GM21737 (cell line): ENCODE measurements around the gene E2F4.

Experiments used
- ATAC-seq: cut with Tn5 transposase; IDR thresholded peaks from one replicate; pipeline ENCODE4 v1.9.1; 2021; ENCODE audit warnings: mild to moderate bottlenecking, moderate library complexity; ENCODE audit not compliant: unreplicated experiment

Gene E2F4

DNA sequence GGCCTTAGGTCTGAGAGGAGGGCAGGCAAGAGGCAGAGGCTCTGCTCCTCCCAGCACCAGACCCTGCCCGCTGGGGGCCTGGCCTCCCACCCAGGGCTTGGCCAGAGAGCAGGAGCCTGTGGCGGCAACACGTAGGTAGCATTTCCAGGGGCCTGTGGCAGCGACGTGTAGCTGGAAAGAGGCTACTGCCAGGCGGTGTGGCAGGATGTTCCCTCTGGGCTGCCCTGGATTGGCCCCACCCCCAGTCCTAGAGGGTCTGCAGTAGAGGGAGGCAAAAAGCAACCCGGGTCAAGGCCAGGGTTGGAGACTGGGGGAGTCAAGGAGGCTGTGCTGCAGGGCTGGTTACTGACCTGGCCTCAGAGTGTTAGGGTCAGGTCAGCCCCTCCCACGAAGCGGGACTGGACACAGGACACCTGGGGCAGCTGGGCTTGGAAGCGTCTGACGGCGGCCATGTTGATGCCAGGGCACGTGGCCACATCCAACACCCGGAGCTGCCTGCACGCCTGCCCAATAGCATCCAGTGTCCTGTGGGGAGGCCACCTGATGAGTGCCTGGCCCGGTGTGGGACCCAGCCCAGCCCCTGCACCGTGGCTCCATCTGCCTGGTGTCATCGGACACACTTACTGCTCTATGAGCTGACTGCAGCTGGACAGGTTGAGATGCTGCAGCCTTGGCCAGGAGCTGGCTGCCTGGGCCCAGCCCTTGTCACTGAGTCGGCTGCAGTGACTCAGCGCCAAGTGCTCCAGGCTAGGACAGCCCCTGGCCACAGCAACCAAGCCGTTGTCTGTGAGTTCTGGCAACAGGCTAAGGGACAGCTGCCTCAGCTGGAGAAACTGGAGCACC, 15.5 kb downstream of the E2F4 start:
- no peak for ATAC-seq

DNA sequence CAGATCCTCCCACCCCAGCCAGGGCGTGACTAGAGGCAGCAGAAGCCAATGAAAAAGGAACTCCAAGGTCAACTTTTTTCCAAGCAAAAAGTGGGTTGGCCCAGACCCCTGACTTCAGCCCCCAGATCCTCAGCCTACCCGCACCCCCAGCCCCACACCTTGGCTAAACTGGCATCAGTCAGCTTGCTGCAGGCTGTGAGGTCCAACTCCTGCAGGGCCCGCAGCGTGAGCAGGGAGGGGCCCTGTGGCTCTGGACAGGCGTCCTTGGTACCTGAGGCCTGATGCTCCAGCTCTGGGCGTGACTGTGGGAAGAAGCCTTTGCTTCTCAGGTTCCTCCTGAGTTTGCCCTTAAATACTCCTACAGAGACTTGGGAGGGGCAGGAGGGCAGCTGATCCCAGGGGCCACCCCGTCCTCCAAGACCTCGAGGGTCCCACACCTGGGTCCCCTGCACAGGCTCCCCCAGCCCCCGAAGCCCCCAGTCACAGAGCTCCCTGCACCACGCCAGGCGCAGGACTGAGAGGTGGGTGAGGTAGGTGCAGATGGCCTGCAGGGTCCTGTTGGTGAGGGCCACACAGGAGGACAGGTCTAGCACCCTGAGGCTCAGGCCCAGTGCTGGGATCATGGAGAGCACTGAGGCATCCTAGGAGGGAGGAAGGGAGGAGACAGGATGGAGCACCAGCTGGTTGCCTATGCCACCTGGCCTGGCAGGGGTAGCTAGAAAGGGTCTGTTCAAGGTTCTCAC, 16.4 kb downstream of the E2F4 start:
- no peak for ATAC-seq

GRCh38 chr16:67209565-67209964, 17.6 kb downstream of the E2F4 start:
- ATAC-seq = no peak

DNA sequence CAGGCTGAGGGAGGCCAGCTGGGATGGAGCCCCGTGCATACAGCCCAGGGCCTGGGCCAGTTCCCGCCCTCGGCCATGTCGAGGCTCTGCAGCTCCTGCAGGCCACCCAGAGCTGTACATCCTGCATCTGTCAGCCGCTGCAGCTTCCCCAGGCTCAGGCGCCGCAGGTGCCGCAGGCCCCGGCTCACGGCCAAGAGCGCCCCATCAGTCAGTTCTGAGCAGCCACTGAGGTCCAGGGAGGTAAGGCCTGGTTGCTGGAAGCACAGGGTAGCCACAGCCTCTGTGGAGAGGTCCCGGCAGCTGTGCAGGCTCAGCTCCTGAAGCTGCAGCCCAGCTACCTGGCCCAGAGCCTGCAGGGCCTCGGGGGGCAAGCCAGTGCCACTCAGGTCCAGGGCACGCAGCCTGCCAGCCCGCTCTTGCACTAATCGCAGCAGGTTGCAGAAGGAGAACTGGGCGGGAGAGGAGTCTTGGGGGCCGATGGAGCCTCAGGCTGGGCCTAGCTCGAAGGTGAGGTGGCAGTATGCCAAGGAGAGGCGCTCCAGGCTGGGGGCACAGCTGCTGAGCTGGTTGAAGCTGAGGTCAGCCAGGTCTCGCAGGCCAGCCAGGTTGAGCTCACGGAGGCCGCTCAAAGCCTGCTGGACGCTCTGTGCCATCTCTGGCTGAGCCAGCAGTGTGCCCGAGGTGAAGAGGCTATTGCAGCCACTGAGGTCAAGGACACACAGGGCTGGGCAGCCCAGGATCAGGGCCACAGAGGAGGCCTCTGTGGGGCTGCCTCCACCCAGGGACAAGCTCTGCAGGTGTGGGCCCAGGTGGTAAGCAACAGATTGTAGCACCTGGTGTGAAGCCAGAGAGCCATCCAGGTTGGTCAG, 18.3 kb downstream of the E2F4 start:
- ATAC-seq = no peak

DNA sequence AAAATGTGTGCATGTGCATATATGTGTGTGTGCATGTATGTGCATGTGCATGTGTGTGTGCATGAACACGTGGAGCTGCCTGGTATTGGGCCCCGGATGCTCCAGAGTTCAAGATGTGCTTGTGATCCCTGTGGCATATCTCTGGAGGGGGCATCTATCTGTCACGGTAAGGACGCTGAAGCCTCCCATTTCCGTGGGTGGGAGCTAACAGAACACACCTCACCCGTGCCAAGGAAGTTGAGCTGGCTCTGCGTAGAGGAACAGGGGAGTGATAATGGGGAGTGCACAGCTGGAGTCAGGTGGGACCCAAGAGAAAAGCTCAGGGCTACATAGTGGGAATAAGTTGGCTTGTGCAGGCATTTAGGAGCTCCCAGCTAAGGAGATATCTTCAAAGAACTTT, 19.7 kb downstream of the E2F4 start:
- ATAC-seq = no peak

- no peak for ATAC-seq
These were observed 20.8 kb downstream of the E2F4 start for GRCh38 chr16:67212766-67213165.

DNA sequence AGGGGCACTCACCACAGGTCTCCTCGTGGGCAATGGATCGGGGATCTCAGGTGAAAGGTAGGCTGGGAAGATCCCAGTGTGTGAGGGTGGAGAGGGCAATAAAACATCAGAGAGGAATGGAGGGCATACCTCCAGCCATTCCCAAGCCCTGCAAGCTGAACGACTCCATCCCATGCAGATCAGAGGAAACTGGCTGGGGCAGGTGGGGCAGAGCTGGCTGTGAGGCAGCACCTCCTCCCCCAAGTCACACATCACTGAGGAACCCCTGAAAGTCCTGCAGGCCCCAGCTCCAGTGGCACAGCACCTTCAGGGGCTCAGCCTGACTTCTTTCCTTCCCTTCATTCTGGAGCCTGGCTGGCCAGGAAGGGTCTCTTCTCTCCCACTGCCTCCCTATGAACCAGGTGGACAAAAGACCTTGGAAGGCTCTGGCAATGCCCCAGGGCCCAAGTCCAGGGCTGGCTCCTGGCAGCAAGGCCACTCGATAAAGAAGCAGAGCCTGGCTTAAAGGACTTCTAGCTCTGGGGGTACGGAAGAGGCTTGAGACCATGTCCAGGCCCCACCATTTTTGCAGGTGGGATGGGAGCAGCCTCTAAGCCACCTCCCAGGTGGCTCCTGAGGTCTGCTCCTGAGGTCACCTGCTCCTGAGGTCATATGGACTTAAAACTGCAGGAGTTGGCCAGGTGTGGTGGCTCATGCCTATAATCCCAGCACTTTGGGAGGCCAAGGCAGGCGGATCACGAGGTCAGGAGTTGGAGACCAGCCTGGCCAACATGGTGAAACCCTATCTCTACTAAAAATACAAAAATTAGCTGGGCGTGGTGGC, 21.5 kb downstream of the E2F4 start:
- no peak for ATAC-seq

DNA sequence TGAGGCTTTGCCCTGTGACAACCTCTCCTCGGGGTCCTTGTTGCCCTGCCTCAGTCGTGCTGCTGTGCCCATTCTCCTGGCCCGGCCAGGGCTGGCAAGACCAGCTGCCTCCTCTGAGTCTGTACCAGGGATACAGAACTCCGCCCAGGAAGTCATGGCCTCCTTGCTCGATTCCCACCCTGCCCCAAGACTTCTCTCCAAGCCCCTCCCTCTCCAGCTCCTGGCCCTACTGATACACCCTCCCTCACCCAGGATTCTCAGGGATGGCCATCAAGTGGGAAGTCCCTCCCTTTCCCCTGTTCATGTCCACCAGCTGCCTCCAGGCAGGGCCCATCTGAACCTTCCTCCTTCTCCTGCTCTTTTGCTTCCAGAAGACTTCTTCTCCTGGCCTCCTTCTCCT, 23.8 kb downstream of the E2F4 start:
- ATAC-seq = no peak

GRCh38 chr16:67216612-67217490, 24.9 kb downstream of the E2F4 start:
- no peak for ATAC-seq

DNA sequence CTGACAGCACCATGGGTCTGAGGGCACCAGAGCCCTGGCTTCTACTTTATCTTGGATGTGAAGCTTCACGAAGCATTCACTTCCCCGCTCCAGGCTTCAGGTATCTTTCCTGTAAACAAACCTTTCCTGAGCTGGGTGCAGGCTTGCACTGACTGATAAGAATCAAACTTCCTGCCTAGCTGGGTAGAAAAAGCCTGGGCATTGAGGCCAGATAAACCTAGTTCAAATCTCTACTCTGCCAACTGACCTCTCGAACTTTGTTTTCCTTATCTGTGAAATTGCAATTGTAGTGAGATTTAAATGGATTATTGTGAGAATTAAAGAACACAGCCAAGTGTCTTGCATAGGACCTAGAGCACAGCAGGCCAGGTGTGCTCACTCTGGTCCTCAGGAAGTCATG, 32.0 kb downstream of the E2F4 start:
- no peak for ATAC-seq

- ATAC-seq = no peak
These were observed 34.4 kb downstream of the E2F4 start for GRCh38 chr16:67226295-67226803.

DNA sequence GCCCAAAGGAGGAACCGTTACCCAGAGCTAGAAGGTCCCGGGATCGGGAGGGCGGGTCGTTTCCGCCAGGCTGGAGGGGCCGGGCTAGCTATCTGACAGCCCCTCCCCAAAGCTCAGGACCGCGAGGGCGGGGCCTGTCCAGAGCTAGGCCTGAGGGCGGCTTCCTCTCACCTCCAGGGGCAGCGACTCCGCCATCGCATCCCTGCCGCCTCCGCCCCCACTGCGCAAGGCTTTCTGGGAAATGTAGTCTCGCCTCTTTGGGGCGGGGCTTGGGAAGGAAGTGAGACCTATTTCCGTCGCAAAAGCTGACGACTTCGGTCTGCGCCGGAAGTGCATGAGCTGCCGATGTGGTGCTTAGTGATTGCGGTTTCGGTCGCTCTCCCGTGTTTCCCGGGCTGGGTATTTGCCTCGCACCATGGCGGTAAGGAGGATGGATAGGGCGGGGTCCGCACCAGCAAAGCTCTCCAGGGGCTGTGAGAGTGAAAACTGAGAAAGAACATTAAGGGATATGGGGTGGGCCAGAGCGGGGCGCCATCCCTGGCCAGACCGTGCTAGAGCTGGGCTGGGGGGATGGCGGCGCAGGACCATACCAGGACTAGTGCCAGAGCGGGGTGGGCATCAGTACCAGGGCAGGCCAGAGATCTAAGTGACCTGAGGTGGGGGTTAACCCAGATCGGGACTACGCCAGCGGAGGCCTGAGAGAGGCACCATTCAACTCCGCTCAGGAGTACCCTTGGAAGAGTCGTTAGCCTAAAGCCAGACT, 35.0 kb downstream of the E2F4 start, which contains the start of gene TMEM208:
Gene TMEM208, plus strand, starts transcription at position 327 of the 763 bp plus-strand sequence. Its CDS starts 89 bp downstream, at position 416.
- peak; percentile 90 for ATAC-seq

- no peak for ATAC-seq
These were observed 35.6 kb downstream of the E2F4 start for GRCh38 chr16:67227567-67227921.

DNA sequence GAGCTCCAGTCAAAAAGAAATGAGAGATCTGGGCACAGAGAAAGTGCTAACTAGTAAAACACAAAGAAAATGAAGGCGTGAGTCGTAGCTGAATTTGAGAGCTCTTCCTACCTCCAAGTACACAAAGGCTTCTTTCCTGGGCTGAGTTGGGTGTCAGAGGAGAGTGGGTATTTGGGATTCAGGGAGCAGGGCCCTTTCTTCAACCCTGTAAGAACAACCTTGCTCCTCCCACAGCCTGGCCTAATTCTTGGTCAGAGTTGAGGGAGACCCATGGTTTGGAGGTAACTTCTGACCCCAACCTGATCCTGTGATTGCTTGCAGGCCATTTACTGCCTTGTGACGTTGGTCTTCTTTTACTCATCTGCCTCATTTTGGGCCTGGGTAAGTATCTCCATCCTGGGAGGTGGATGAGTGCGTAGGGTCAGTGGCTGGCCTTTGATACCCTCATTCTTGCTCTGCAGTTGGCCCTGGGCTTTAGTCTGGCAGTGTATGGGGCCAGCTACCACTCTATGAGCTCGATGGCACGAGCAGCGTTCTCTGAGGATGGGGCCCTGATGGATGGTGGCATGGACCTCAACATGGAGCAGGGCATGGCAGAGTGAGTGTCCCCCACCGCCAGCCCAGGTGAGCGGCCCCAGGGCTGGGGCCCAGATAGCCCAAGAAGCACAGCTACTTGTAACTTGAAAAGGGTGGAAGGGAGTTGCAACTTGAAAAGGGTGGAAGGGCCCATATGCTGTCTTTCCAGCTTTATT, 36.3 kb downstream of the E2F4 start:
- no peak for ATAC-seq

DNA sequence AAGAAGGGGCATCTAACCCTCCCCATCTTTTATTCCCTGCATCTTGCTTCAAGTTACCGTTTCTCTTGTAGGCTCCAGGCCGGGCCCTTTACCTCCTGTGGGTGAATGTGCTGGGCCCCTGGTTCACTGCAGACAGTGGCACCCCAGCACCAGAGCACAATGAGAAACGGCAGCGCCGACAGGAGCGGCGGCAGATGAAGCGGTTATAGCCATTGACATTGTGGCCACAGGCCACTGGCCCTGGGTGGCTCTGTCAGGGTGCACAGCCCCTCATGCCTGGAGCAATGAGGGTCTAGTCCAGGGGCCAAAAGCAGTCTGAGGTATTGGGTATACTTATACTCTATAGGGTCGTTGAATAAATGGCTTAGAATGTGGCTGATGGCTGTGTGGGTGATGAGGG, 37.0 kb downstream of the E2F4 start:
- no peak for ATAC-seq

DNA sequence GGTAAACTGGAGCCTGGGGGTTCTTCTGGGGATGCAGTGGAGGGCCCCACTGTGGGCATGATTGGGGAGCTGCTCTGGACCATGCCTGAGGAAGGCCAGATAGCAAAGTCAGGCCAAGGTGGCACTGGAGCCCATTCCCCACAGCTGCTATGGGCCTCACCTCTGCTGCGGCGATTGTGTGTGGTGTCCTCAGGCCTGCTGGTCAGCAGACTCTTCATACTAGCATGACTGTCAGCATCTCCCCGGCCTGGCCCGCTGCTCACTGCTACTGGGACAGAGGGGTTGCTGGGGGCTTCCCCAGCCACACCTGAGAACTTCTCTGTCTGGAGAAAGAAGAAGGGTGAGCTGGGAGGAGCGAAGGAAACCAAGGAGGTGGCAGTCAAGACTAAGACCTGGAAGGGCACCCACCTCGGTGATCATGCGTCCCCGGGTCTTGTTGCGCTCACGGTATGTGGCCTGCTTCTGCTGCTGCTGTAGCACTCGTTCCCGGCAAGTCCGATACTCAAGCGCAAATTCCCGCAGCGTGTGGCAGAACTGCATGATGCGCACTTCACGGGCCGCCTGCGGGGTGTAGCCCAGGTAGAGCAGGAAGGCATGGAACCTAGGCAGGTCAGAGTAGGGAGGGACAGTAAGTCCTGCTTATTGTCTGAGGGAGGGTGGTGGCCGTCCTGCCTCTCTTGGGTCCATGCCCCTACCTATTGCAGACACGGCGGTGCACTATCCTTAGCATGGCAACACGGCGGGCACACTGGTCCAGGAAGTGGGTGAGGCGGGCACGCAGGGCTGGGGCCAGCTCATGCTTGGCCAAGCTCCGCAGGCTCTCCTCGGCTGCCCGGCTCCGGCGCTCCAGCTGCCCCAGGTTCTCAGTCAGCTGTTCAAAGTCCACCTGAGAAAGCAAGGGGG, 38.2 kb downstream of the E2F4 start:
- no peak for ATAC-seq
